NOMO-1 (cell line): ENCODE data around the gene P2RX6.
A peak's percentile ranks its signal among the peaks of the same experiment; 100 is the strongest.
"Not testable (repeated sequence)": the region's sequence is repeated elsewhere in the genome, so short reads cannot be mapped to it uniquely, and the experiment has no call there.

Source experiments
- DNase-seq, 2 experiments: peaks; one replicate each; lab custom pipeline; 2025; ENCODE audit not compliant: unreplicated experiment in 2 of 2; lab: John Stamatoyannopoulos, UW

P2RX6 gene

DNA sequence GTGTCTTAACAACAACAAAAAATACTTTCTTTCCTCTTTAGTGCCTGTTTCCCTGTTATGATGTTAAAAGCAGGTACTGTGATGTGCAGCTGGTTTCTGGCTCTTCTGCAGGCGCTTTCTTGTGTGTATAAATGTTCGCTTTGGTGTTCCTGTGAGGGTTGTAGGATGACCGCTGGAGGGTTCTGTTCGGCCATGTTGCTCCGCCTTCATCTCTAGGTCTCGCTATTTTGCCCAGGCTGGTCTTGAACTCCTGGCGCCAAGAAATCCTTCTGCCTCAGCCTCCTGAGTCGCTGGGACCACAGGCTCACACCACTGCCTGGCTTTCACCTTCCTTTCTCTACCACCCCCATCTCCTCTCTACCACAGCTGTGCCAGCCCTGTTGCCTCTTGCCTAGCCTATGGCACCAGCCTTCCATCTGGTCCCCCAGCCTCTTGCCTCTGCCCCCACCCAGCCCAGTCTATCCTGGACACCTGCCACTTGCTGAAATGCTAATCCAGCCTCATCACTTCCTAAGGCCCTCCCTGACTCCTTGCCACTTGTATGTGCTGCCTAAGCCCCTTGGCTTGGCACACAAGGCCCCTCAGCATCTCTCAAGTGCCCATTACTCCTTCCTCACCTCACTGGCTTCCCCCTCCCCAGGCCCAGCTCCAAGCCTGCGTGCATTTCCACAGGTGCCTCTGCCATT, 36.3 kb downstream of the P2RX6 start:
- DNase-seq: no peak

GRCh38 chr22:21051831-21052400, 37.0 kb downstream of the P2RX6 start:
- DNase-seq: no peak

- DNase-seq: no peak
Observed at GRCh38 chr22:21052715-21053459, 37.9 kb downstream of the P2RX6 start.

DNA sequence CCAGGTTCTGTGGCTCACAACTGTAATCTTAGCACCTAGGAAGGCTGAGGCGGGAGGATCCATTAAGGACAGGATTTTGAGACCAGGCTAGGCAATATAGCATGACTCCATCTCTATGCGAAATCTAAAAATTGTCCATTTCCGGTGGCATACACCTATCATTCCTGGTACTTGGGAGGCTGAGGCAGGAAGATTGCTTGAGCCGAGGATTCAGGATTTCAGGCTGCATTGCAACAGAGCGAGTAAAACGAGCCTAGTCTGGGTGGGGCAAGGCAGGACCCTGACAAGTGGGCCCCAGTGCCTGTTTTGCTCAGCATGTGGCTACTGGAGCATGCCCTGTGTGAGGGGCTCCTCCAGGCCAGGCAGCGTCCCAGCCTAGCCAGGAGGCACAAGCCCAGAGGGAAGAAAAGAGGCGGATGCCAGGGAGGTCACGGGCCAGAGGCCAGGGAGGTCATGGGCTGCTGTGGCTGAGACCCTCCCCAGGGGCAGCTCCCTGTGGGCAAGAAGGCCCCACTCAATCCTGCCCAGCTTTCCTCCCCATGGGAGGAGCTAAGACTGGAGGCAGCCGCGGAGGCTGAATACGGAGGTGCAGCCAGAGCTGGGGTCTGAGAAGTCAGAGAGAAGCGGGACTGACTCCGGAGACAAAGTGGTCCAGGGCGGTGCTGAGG, 39.2 kb downstream of the P2RX6 start:
- DNase-seq: no peak

- no peak for DNase-seq
Observed at GRCh38 chr22:21054714-21055563, 40.0 kb downstream of the P2RX6 start.

- DNase-seq: no peak
Observed at GRCh38 chr22:21055564-21055834, 40.5 kb downstream of the P2RX6 start.

- peak; percentile 15 to 29 for DNase-seq
Observed at GRCh38 chr22:21055880-21056319, 40.9 kb downstream of the P2RX6 start.

GRCh38 chr22:21060363-21060762, 45.4 kb downstream of the P2RX6 start:
- DNase-seq: not testable (repeated sequence)

GRCh38 chr22:21061660-21062321, 46.8 kb downstream of the P2RX6 start:
- DNase-seq: not testable (repeated sequence)

GRCh38 chr22:21064425-21064824, 49.5 kb downstream of the P2RX6 start:
- DNase-seq: not testable (repeated sequence)

- no peak for DNase-seq
Observed at GRCh38 chr22:21064917-21065864, 50.2 kb downstream of the P2RX6 start.

DNA sequence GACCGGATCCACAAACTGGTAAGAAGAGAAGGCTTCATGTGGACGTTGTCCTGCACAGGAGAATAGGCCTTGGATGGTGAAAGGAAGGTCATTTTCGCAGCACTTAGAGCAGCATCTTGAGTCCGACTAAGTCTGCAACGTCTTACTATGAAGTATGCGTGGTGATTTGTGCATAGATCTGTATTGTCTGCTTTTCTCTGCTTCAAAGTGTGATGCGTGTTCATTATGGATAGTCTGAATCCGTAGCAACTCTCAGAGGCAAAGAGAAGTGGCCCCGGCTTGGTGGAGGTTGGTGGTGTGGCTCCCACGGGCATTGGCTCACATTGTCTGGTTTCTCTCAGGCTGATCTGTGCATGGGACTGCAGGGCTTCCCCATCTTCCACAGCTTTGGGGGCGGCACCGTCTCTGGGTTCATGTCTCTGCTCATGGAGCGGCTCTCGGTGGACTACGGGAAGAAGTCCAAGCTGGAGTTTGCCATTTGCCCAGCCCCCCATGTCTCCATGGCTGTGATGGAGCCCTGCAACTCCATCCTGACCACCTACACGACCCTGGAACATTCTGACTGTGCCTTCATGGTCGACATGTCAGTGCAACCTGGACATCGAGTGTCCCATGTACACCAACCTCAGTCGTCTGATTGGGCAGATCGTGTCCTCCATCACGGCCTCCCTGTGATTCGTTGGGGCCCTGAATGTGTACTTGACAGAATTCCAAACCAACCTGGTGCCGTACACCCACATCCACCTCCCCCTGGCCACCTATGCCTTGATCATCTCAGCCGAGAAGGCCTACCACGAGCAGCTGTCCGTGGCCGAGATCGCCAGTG, 52.3 kb downstream of the P2RX6 start:
- no peak for DNase-seq

- DNase-seq: peak in 1 of 2 experiments; percentile 34
Observed at GRCh38 chr22:21067901-21068680, 53.1 kb downstream of the P2RX6 start.

- no peak for DNase-seq
Observed at GRCh38 chr22:21068681-21069276, 53.8 kb downstream of the P2RX6 start.

- no peak for DNase-seq
Observed at GRCh38 chr22:21069375-21069774, 54.4 kb downstream of the P2RX6 start.

- no peak for DNase-seq
Observed at GRCh38 chr22:21070690-21071615, 56.0 kb downstream of the P2RX6 start.
